Ammon's horn (tissue), 1 donor: ENCODE results near the gene BAIAP2L1.

ENCODE experiments used
- DNase-seq: peaks from one replicate; pipeline ENCODE4 v3.0.0-alpha.2; 2016; ENCODE audit warnings: low spot score

Gene BAIAP2L1

GRCh38 chr7:98294798-98295382, 106.0 kb downstream of the BAIAP2L1 start:
- DNase-seq = no peak

- no peak for DNase-seq
Measured at GRCh38 chr7:98294326-98294725, 106.6 kb downstream of the BAIAP2L1 start.

- no peak for DNase-seq
Measured at GRCh38 chr7:98293746-98294145, 107.1 kb downstream of the BAIAP2L1 start.

GRCh38 chr7:98293265-98293664, 107.6 kb downstream of the BAIAP2L1 start:
- no peak for DNase-seq

- no peak for DNase-seq
Measured at GRCh38 chr7:98291717-98292116, 109.2 kb downstream of the BAIAP2L1 start.

- DNase-seq = no peak
Measured at GRCh38 chr7:98289333-98289875, 111.5 kb downstream of the BAIAP2L1 start.

- DNase-seq = no peak
Measured at GRCh38 chr7:98288064-98288823, 112.6 kb downstream of the BAIAP2L1 start.

GRCh38 chr7:98287486-98287959, 113.4 kb downstream of the BAIAP2L1 start:
- DNase-seq = no peak

GRCh38 chr7:98286701-98287485, 114.0 kb downstream of the BAIAP2L1 start:
- no peak for DNase-seq

- no peak for DNase-seq
Measured at GRCh38 chr7:98286093-98286539, 114.8 kb downstream of the BAIAP2L1 start.

GRCh38 chr7:98285157-98286092, 115.5 kb downstream of the BAIAP2L1 start:
- no peak for DNase-seq

- peak; percentile 71 for DNase-seq
Measured at GRCh38 chr7:98284335-98285036, 116.4 kb downstream of the BAIAP2L1 start.

GRCh38 chr7:98283887-98284222, 117.0 kb downstream of the BAIAP2L1 start:
- no peak for DNase-seq

- DNase-seq = peak; percentile 66
Measured at GRCh38 chr7:98283127-98283886, 117.6 kb downstream of the BAIAP2L1 start.

- no peak for DNase-seq
Measured at GRCh38 chr7:98282703-98283102, 118.2 kb downstream of the BAIAP2L1 start.

- DNase-seq = no peak
Measured at GRCh38 chr7:98281757-98282606, 118.9 kb downstream of the BAIAP2L1 start.

GRCh38 chr7:98280791-98281756, 119.8 kb downstream of the BAIAP2L1 start, which contains the start of gene BRI3:
Gene BRI3, plus strand, starts transcription at chr7:98281686. Its CDS starts 110 bp downstream, at chr7:98281796.
- DNase-seq = peak; percentile 89

GRCh38 chr7:98280296-98280695, 120.6 kb downstream of the BAIAP2L1 start:
- no peak for DNase-seq
